OCI-M1 (cell line): ENCODE results near the gene PNPLA8.

Experiments
- DNase-seq: peaks from one replicate; lab custom pipeline; 2025; lab: John Stamatoyannopoulos, UW

PNPLA8 gene

DNA sequence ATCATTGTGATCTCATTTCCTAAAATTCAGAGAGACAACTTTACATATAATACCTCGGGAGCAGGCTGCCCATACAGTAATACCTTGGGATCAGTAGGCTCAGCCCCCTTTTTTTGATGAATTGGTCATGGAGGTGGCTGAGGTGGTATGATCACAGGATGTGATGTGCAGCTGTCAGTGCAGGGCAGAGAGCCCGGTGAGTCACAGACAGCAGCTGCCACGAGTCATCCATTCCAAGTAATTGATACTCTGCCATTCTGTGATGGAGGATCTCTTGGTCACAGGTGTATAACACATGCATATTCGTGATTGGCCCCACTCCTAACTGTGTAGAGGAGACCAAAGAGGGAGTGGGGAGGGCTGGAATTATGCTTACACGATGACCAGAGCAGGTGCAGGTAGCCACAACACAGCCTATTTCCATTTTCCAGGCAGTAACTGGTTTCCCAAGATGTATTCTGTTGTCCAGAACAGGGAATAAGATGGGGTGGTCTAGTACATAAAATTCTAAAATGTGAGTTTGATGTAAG, 83.8 kb downstream of the PNPLA8 start:
- no peak for DNase-seq

DNA sequence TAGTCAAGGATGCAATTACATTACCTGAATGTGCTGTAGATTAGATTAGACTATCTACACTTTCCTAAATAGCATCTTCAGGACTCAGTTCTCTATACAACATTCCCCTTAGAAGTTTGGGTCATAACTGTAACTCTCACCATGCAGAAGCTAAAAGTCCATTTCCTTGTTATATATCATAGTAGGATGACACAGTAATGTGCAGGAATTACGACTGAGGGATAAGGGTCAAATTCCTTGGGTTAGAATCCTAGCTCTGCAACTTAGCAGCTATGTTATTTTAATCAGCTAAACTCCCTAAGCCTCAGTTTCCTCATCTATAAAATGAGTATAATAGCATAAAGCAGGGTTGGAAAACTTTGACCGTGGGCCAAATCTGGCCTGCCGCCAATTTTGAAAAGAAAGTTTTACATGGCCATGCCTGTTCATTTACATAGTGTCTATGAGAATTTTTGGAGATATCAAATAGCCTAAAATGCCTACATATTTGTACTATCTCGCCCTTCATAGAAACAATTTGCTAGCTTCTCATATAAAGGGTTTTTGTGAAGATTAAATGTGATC, 84.5 kb downstream of the PNPLA8 start:
- no peak for DNase-seq

DNA sequence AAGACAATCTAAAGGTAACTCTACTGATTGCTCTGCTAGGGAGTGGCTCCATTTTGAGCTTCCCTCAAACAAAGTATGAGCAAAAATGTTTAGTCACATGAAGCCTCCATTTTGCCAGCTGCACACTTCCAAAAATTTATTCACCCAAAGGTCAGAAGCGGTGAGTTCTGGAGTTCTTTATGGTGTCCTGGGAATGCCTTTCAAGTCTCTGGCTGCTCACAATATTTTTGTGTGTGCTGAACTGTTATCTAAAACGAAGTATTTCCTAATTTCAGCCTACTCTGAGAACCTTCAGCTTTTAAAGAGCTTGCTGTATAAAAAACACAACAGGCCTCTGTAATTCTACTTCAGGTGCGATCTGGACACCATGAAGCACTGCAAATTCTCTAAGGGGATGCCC, 85.3 kb downstream of the PNPLA8 start:
- DNase-seq: no peak

DNA sequence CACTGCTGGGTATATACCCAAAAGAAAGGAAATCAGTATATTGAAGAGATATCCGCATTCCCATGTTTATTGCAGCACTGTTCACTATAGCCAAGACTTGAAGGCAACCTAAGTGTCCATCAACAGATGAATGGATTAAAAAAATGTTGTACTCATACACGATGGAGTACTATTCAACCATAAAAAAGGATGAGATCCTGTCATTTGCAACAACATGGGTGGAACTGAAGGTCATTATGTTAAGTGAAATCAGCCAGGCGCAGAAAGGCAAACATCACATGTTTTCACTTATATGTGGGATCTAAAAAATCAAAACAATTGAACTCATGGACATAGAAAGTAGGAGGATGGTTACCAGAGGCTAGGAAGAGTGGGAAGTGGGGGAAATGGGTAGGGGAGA, 89.0 kb downstream of the PNPLA8 start:
- no peak for DNase-seq

DNA sequence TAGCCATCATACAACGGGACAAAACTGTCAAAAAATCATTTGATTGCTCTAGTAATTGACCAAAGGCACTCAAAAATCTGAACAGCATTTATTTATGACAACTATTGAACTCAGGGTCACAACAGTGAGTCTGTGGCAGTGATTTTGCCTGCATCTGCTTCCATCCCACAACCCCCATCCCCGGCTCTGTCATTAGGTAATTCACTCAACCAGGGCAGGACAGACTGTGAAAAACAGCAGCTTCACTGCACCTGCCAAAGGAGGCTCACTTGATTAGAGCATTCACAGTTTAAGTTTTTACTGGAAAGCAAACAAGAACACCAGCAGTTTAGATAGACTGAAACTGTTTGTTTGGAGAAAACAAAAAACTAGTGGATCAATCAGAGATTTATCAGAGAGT, 91.9 kb downstream of the PNPLA8 start:
- no peak for DNase-seq

DNA sequence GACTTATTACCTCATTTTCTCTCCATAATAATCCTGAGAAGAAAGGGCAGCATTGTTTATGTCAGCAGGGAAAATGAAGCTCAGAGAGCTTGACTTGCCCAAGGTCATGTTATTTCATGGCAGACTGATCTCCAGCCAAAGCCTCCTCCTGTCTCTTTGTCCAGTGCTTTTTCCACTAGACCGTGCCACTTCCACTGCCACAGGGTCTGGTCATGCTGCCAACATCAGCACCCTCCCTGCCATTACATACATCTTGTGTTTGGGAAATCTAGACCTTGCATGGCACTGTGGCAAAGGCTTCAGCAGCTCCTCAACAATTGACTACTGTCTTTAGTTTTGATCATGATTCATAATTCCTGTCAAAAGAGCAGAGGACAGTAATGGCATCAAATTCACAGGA, 94.8 kb downstream of the PNPLA8 start:
- DNase-seq: no peak

DNA sequence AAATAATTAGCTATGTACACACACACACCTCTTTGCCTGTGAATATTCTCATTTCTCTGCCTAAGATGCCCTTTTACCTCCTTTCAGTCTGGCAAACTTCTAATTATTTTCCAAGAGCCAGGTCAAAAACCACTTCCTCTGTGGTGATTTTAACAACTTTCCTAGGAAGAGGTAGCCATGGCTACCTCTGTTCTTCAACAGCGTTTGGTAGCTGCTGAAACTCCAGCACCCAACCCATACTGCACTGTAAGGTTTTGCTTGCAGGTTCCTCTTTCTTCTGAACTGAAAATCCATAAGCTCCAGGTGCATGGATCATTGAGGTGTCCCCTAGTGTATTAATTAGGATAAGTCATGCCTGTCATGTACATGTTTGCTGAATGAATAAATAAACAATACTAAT, 95.3 kb downstream of the PNPLA8 start:
- no peak for DNase-seq

DNA sequence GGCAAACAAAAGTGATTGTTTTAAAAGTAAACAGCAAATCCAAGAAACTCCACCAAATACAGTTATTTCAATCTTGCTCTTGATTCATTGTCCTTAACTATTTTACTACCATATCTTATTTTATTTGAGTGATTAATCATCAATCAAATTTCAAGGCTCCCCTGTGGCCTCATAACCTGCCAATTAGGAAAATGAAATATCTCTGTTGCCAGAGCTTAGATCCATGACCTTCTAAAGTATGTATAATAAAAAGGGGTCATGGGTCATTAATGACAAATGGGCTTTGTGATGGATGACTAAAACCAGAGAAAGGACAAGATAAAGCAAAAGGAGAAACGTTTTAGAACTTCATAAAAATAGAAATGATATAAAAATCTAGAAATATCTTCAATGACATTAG, 98.2 kb downstream of the PNPLA8 start:
- no peak for DNase-seq

DNA sequence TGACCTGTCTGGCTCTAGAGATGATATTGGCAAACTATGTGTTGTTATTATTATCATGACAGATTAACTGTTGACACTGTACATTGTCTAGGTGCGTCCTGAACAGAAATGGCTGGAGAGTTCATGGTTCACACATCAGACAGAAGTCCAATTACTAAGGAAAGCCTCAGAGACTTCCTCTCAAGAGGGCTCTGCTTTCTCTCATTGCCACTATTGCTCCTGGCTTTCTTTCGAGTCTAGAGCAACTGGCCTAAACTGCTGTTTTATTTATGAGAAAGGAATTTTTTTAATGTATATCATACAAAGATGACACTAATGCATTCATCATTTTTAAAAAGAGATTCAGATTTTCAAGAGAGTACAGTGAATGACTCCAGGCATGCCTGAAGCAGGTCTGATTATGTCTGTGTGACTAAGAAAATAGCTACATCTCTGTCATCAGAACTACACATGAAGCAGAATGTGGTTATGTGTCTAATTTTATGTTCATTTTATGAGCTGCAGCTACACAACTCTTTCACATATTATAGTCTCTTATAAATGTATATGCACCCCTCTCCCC, 100.1 kb downstream of the PNPLA8 start:
- DNase-seq: no peak

DNA sequence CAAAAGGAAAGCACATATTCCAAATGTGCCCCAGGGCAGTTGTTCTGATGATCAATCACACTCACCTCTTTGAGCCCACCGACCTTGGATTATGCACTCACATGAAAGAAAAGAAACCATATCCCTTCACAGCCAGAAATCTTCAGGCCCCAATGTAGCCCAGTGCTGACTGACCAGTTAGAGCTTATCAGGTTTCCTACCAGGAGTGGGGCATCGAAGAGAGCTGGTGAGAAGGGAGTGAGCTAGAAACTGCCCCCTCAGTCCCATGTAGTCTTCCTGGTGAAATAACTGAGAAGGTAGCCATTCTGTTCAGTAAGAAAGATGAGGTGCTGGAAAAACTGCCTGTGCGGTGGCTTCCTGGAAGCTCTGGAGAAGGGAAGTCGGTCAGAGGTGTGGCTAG, 101.9 kb downstream of the PNPLA8 start:
- DNase-seq: no peak

DNA sequence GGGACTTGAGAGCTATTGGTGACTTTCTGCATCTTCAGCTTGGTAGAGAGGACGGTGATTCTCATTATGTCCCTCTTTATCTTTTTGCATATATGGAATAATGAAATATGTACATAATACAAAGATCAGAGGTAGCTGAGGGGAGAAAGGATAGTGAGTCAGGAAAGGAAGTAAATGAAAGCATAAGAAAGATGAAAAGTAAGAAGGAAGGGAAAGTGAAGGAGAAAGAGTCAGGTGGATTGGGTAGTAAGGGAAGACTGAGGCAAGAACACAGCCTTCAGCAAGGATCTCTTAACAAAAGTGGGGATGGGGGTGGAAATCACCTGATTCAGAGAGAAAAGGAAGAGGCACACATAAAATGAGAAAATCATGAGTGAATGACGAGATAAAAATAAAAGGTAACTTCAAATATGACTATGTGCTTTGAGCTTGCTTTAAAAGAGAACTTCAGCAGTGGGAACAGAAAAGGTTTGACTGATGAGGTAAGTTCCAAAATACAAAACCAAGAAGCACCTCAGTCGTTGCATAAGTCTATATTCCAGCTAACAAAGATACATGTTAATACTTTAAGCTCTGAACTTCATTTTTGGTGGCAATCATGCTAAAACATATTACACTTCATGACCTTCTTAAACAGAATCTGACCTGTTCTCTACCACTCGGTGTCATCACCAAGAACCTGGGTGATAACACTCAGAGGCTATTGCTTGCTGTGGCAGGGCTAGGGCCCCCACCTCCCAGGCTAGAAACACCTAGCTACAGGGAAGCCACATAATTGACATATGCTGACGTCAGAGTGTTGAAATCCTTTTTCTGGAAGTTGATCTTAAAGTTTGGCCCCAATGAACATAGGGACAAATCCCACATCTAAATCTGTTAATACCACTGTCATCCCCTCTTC, 102.6 kb downstream of the PNPLA8 start:
- no peak for DNase-seq

DNA sequence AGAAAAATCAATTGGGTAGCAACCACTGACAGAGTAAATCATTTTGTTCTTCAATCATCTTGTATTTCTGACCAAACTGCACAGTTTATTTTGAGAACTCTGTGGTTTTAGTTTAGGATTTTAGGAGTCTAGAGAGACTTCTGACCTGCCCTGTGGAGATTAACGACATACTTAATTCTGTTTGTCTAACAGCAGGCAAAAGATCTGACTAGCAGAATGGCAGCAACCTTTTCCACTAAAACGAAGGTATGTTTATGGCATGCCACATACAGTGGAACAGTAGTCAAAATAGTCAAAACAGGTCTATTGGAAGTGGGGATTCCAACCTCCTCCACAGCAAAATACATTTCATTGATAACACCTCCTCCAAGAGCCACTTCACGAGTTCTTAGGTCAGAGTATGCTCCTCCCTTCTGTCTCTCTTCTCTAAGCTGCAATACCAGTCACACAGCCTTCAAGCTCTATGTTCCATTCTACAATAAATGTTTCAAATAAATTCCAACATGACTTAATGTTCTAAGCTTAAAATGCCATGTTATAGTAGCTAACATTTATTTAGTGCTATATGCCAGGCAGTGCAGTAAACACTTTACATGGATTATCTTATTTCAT, 104.1 kb downstream of the PNPLA8 start:
- DNase-seq: no peak
